DMS 273 (cell line): ENCODE data around the gene ST8SIA5.
"Not testable (repeated sequence)": the region's sequence is repeated elsewhere in the genome, so short reads cannot be mapped to it uniquely, and the experiment has no call there.

Source experiments
- DNase-seq: peaks from one replicate; lab custom pipeline; 2025; ENCODE audit not compliant: unreplicated experiment; lab: John Stamatoyannopoulos, UW

Gene ST8SIA5, protein sequence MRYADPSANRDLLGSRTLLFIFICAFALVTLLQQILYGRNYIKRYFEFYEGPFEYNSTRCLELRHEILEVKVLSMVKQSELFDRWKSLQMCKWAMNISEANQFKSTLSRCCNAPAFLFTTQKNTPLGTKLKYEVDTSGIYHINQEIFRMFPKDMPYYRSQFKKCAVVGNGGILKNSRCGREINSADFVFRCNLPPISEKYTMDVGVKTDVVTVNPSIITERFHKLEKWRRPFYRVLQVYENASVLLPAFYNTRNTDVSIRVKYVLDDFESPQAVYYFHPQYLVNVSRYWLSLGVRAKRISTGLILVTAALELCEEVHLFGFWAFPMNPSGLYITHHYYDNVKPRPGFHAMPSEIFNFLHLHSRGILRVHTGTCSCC

DNA sequence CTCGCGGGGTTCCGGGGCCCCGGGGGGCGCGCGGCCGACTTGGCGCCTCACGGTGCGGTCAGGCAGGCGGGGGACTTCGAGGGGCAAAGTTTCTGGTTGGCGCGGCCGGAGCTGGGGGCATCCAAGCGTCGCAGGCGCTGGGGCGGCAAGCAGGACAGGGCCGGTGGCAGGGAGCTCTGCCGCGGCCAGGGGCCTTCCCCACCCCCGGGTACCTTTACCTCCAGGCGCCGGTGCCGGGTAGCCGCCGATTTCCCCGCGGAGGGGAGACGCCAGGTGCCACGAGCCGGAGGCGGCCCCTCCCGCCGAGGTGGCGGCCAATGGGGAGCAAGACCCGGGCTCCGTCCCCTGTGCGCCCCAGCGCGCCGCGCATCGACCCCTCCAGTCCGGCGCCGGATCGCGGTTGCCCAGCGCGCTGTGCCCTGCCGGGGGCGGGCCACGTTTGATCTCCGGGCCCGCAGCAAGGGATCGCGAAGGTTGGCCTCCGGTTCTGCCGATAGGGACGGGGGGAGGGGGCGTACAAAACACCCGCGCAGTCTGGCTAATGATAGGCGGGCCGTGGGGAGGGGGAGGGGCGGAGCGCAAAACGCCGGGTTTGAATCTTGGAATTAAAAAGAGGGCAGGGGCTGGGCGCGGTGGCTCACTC lies at the start of gene ST8SIA5:
TSS of gene ST8SIA5 (minus strand) at position 495 of the 643 bp plus-strand sequence. CDS start 545 bp downstream, outside the sequence.
- peak; percentile 76 for DNase-seq

DNA sequence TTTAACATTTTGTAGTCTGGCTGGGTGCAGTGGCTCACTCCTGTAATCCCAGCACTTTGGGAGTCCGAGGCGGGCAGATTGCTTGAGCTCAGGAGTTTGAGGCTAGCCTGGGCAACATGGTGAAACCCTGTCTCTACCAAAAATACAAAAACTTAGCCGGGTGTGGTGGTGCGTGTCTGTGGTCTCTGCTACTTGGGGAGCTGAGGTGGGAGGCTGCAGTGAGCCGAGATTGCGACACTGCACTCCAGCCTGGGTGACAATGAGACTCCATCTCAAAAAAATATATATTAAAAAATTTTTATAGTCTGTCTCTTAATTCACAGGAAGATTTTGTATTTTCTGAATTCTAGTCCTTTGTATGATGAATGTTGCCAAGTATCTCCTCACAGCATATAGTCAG lies 39.1 kb upstream of the ST8SIA5 start:
- not testable (repeated sequence) for DNase-seq

DNA sequence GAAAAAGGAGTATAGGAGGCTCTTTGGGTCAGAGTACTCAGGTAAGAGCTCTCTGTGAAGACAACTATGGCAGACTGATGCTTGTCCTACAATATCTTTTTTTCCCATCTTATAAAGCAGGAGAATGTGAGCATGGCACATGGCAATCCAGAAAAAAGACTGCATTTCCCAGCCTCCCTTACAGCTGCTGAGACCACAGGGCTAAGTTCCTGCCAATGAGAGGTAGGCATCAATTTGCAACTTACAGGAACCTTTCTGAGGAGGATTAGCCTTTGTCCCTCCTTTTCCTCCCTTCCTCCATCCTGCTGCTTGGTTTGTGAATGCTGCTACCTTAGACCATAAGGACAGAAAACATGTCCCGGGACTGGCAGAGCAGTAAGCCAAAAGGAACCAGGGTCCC lies 37.8 kb upstream of the ST8SIA5 start:
- no peak for DNase-seq

DNA sequence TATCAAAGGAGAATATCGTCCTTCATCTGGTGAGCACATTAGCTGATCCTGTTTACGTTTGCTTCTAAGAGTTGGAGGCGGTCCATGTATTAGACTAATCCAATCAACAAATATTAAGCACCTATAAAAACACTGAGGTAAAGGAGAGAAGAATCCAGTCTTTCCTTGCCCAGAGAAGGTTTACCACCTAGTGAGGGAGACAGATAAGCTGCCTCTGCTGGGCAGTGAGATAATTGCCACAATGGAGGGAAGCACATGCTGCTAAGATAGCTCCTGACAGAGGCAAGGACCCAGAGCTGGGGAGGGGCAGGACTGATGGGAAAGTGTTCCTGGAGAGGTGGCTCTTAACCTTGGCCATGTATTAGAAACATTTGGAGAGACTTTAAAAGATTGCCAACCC lies 36.7 kb upstream of the ST8SIA5 start:
- peak; percentile 34 for DNase-seq

DNA sequence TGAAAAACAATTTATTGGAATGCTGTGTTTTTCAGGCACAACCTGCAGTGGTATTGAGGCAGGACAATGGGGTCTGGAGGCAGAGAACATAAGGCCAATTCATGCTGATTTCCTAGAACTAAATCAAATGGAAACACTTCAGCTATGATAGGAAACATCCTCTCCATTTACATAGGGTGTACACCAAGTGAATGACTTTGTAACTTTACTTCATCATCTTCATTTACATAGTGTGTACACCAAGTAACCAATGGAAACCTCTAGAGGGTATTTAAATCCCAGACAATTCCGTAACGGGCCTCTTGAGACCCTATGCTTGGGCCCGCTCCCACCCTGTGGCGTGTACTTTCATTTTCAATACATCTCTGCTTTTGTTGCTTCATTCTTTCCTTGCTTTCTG lies 32.2 kb upstream of the ST8SIA5 start:
- DNase-seq, result no peak

DNA sequence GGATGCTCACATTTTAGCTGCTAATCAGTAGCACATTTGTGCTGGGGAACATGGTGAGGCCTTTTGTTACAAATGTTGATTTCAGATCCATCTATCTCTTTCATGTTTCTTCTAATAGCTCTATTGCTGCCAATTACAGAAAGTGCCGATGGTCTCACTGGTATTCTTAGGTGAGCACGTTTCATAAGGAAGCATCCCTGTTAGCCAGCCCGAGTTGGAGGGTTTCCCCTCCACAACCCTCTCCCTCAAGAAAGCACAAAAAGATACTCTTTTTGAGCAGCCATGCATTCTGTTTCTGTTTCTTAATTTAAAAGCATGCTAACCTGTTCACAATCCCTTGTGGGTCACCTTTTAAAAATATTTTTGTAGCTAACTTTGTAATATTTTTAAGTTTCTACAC lies 30.8 kb upstream of the ST8SIA5 start:
- DNase-seq, result no peak

DNA sequence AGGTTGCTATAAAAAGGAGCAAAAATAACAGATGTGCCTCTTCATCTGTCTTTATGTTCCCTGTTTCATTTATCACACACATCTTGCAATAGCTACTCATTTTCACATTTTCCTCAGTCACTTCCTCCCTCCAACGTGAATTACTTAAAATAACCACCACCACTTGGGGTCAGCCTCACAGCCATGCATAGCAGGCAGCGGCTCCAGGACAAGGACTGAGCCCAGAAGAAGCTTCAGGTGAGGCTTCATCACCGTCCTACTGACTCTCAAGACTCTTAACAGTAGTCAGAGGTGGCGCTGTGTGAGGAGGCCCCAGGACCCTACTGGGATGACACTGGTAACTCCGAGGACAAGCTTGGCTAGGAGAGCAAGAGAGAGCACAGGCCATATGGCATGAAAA lies 15.5 kb upstream of the ST8SIA5 start:
- peak; percentile 16 for DNase-seq

DNA sequence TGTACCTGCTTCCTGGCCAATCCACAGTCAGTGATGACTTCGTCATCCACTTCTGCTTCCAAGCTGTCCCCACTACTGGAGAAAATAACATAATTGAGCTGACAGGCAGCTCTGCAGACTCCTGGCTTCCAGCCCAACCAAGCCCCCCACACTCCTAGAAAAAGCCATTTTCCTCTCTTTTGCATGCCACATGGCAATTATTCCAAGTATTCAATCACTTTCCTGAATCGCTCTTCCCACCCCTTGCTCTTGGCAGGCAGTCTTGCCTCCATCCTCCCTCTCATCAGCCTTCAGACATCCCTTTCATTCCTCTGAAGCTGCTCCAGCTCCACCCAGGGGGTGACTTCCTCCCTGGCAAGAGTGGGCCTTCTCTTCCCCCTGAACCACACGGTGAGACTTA lies 14.3 kb upstream of the ST8SIA5 start:
- peak; percentile 25 for DNase-seq

DNA sequence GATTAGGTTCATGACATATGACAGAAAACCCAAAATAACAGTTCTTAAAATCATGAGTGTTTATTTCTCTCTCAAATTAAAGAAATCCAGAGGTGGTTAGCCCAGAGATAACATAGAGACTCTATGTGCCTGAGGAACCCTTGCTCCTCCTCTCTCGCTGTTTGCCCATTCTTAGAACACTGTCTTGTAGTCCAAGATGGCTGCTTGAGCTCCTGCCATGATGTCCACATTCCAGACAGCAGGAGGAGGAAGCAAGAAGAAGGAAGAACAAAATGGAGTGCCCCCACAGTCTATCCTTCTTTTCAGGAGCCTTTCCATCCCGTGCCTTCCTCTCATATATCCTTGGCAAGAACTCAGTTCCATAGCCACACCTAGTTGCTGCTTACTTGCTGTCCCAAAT lies 13.9 kb upstream of the ST8SIA5 start:
- no peak for DNase-seq

DNA sequence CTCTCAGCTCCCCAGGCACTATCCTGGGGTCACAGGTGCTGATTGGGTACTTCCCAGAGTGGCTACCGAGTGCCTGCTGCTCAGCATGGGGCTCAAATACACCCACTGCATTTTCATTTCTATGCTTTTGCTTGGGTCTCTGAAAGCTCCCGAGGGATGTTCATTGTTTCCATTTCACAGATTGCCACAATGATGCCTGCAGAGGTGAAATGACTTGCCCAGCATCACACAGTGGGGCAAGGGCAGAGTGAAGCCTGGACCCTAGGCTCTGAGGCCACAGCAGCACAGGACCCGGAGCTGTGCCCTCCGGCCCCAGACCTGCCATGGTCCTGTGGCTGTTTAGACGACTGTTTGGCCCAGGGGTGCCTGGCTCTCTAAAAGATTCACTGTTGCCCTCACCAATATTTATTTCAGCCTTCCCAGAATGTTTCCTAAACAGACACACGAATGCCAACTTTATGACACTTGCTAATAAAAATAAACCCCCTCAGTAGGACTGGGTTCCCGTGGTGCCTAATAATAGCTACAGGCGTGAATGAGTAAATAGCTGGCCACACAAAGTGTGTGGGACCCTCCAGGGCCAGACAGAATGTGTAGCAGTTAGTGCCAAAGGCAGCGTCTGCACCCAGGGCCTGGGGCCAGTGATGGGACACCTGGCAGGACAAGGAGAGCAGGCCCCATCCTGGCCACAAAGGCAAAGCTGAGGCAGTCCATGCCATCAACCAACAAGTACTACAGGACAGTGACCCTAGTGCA lies 11.5 kb upstream of the ST8SIA5 start:
- no peak for DNase-seq

DNA sequence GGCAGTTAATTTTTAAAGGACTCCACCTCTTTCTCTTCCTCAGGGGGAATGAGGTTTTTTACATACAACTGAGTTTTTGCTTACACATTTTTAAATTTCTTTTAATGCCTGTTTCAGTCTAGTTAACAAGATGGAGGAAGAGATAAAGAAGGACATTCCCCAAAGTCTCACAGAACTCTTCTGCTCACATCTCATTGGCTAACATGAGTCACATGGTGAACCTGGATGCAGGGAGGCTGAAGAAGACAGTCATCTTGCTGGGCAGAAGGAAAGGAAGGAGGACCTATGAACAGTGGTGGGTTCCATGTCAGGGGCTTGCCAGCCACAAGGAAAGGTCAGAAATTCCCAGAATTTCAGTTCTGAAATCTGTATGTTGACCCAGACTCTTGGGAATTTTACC lies 10.4 kb upstream of the ST8SIA5 start:
- no peak for DNase-seq

DNA sequence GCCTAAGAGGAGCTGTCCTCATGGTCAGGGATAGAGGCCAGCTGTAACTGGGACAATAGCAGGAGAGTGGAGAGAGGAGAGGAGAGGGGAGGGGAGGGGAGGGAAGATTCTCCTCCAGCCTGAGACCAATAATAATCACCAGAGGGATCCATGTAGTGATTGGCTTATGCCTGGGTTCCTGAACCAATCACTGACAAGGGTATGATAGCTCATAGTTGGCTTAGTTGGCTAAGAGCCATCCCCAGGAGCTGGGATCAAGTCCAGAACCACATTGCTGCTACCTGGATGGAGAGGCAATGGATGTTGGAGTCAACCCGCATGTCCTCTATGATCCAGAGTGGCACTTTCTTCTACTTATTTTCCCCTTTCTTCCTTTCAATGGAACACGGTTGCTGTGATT lies 7.7 kb upstream of the ST8SIA5 start:
- DNase-seq, result no peak

DNA sequence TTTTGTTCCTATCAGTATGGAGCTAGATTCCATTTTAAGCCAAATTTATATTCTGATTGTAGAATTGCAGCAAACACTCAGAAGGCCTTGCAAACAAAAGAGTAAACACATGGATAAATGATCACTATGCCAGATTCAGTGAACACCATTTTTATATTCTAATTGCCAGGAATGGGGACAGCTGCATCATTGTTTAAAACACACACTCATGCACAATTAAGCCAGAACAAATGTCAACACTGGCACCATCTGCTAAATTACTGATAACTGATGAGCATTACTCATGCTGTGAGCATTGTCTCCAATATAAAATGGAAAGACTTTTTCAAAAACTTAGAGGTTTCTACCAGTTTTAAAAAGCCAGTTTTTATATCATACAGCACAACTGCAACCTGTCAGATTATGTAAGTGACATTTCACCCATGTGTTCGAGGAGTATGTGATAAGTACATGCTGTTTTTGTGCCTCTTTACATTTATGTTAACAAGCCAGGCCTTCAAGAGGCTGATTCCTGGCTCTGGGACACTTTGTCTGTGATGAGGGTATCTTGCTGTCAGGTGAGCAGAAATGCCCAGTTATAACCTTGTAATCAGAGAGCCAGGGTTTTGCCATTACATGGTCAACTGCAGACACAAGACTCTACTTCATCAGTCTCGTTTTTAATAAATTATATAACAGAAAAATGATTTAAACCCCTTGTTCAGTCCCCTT lies 4.4 kb upstream of the ST8SIA5 start:
- peak; percentile 72 for DNase-seq

DNA sequence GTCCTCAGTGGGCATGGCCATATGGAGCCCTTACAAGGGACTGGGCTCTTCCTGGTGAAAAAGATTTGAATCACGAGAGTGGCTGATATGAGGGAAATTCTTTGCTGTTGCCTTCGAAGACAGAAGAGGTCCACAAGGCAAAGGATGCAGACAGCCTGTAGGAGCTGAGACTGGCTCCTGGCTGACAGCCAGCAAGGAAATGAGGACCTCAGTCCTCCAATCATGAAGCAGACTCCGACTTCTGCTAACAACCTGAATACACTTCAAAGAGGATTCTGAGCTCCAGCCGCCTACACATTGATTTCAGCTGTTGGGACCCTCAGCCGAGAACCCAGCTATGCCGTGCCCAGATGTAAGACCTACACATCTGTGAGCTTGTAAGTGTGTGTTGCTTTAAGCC lies 3.0 kb upstream of the ST8SIA5 start:
- DNase-seq, result peak; percentile 62

DNA sequence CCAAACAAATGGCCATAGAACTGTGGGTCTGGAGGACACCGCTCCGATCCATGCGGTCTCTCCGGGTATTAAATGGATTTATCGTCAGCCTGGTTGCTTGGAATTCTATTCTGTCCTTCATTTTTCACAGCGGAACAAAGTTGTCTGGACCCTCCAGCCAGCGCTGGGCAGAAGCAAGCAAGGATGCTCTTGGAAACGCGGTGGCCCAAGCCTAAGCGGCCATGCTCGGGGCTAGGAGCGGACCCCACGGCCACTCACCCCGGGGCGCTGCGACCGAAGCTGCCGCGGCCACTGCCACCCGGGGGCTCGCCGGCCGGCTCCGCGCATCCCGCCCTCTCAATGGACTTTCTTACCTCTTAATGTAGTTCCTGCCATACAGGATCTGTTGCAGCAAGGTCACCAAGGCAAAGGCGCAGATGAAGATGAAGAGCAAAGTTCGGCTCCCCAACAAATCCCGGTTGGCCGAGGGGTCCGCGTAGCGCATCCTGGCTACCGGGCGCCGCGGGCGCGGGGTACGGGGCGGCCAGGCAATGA lies 761 bp downstream of the ST8SIA5 start:
- peak; percentile 45 for DNase-seq

DNA sequence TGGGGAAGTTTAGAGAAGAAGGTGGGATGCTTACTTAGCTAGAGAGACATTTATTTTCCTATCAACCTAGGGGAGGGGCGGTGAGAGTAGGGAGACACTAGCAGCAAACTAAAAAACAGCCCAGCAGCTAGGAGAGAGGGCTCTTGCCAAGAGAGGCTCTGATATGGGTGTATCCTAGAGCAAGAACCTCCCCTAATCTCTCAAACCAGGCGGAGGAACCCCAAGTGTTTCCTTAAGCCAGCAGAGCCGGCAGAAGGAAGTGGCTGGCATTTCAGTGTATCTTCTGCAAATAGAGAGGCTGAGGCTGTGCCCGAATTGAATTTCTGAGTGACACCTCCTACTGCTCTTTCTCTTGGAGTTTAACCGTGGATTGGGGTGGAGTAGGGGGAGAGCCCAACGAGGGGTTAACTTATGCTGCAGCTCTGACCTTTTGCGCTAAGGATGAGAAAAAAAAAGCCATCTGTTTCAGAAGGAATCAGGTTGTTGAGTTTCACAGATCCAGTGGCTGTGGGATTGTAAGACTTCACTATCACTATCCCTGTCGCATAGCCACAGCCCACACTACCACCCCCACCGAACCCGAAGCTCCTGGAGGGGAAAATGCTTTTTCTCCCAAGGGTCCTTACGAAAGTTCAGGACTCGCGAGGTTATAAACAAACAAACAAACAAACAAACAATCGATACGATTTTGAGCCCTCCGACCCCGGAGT lies 1.4 kb downstream of the ST8SIA5 start:
- DNase-seq, result peak; percentile 45

DNA sequence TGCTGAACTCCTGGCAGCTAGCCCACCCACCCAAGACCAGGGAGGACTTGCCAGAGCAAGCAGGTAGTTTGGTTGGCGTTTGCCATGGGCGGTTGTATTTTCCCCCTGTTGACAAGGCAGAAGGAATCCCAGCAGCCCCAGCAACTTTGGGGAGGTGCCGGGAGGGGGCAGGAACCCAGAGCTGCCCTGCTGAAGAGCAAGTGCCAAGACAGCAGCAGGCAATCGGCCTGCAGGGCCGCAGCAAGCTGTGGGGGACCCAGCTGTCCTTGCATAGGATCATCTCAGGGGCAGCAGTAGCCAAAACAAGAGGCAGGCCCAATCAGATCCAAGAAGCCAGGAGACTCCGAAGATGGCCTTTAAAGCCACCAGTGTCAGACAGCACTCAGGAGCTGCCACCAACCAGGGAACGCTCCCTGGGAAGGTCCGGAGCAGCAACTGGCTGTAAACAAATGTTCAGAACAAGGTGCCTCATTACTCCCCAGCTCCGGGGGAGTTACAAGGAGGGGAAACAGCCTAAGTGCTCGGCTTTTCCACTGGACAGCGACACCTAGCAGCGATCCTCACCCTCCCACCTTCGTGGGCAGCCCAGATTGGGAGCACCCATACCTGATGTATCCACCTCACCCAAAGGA lies 2.1 kb downstream of the ST8SIA5 start:
- DNase-seq, result no peak

DNA sequence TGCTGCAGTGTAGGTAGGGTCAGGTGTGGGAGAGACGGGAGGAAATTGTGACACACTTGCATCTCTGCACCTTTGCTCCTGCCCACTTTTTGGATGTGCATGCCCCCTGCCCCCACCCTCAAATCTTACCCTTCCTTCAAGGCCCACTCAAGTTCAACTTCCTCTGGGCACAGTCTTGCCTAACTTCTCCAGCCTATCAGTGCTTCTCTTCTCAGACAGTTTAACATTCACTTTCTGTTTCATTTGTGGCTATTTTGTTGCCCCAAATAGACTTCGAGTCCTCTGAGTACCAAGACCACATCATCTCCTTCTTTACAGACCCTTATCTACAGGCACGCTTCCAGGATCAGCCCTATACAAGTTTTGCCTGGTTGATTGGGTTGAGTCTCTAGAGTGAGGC lies 2.7 kb downstream of the ST8SIA5 start:
- DNase-seq, result no peak

DNA sequence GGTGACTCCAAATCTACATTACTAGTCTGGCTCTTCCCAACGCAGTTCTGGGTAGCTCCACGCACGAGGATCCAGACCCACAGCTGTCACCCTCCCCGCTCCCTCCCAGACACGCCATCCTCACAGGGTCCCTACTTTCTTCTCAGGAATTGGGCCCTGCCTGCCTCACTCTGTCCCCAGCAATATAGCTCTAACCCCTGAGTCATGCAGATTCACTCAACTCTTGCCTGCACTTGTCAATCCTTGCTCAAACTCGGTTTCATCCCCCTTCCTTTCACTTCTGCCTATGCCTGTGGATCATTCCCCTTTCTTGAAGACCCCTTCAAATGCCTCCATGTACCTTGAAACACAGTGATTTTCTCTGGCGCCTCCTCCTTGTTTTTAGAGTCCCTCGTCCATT lies 5.0 kb downstream of the ST8SIA5 start:
- DNase-seq, result no peak

DNA sequence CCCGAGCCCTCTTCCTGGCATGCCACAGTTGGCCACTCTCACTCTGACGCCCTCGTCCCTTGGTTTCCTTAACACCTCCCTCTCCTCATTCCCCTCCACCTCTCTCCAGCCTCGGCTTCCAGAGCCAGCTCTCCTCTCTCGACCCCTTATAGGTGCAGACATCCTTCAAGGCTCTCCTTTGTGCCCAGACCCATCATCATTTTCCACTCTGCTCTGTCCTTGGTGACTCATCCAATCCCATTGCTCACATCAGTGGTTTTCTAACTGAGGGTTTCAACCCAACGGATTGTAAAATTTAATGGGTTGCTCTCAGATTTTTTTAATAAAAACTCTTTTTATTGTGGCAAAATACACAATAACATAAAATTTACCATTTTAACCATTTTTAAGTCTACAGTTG lies 6.2 kb downstream of the ST8SIA5 start:
- DNase-seq, result no peak
